ENCODE results near the gene PVALEF.

PVALEF gene

GRCh38 chr17:81187586-81188490 lies 22.5 kb downstream of the PVALEF start:
- no peak overlapping the region for H3K4me3 ChIP-seq (ENCODE audit: low read depth, low read length)
- in situ Hi-C loops (cut with HindIII; ENCODE audit: low sequenced_read_pairs), result loop anchor here (5.0 kb wide), 1 partner anchor 46 kb away; no protein-coding TSS in a partner anchor
- no peak for TF ChIP-seq CTCF (IDR thresholded peaks at IDR 0.05; ENCODE audit: low read depth, low read length, missing control alignments)
- no peak for DNase-seq (ENCODE audit: low read depth)

GRCh38 chr17:81188491-81188840 lies 23.2 kb downstream of the PVALEF start:
- no peak for TF ChIP-seq CTCF (IDR thresholded peaks at IDR 0.05; ENCODE audit: low read depth, low read length, missing control alignments)
- no peak overlapping the region for H3K4me3 ChIP-seq (ENCODE audit: low read depth, low read length)
- no peak for DNase-seq (ENCODE audit: low read depth)
- in situ Hi-C loops (cut with HindIII; ENCODE audit: low sequenced_read_pairs), result loop anchor here (5.0 kb wide), 1 partner anchor 46 kb away; no protein-coding TSS in a partner anchor

DNA sequence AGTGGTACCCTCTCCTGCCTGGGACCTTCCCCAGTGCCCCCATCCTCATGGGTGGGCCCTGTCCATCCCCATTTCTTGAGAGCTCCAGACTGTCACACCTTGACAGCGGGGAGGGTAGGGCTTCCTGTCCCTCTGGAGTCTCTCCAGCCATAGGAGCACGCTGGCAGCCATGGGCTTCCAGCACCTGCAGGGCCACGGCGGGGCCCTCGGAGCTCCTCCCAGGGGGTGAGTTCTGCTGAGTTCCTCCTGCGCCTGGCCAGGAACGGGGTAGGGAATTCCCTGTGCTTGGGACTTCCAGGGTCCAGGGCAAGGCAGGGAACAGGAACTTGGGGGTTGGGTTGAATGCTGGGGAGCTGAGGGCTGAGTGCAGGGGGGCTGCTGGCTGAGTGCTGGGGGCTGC lies 23.7 kb downstream of the PVALEF start:
- H3K4me3 ChIP-seq (ENCODE audit: low read depth, low read length), result no peak overlapping the region
- no peak for TF ChIP-seq CTCF (IDR thresholded peaks at IDR 0.05; ENCODE audit: low read depth, low read length, missing control alignments)
- DNase-seq (ENCODE audit: low read depth), result no peak
- in situ Hi-C loops (cut with HindIII; ENCODE audit: low sequenced_read_pairs), result loop anchor here (5.0 kb wide), 1 partner anchor 47 kb away; no protein-coding TSS in a partner anchor

DNA sequence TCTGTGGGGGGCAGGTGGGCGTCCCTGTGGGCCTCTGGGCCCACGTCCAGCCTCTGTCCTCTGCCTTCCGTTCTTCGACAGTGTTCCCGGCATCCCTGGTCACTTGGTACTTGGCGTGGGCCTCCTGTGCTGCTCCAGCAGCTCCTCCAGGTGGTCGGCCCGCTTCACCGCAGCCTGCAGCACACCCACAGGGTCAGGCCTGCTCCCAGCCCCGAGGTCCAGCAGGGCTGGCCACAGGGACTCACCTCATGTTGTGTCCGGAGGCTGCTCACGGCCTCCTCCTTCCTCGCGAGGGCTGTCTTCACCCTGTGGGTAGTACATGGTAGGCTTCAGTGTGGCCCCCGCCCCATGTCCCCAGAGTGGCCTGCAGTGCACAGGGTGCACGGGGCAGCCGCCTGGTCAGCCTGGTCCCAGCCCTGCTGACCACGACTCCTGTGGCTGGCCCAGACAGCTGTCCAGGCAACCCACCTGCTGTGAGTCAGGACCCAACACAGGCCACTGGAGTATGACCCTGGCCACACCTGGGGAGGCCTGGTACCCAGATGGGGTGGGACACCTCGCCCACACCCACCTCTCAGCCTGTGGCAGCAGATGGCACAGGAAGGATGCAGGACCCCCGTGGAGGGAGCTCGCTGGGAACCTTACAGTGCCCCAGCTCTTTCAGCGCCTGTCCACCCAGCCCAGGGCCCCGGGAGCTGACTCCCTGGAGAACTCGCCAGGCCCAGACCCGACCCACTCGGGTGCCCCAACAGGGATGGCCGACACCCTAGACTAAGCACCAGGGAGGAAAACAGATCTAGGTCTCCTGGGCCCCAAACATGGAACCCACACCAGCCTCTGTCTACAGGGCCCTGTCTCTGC lies 24.6 kb downstream of the PVALEF start:
- no peak overlapping the region for H3K4me3 ChIP-seq (ENCODE audit: low read depth, low read length)
- in situ Hi-C loops (cut with HindIII; ENCODE audit: low sequenced_read_pairs), result loop anchor here (5.0 kb wide), 1 partner anchor 48 kb away; no protein-coding TSS in a partner anchor
- TF ChIP-seq CTCF (IDR thresholded peaks at IDR 0.05; ENCODE audit: low read depth, low read length, missing control alignments), result peak; percentile 22
- DNase-seq (ENCODE audit: low read depth), result no peak

DNA sequence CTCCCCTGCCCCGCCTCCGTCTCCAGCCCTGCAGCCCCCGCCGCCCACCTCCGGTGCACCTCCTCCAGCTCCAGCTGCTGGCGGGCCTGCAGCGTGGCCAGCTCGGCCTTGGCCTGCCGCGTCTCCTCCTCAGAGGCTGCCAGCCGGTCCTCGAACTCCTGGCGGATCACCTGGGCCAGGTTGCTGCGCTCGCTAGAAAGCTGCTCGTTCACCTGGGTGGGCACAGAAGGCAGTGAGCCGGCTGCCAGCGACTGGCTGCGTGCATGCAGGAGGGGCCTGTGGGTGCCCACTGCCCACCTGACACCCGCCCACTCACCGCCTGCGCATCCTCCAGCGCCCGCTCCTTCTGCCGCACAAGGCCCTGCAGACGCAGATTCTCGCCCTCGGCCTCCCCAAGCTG lies 25.3 kb downstream of the PVALEF start:
- TF ChIP-seq CTCF (IDR thresholded peaks at IDR 0.05; ENCODE audit: low read depth, low read length, missing control alignments), result no peak
- in situ Hi-C loops (cut with HindIII; ENCODE audit: low sequenced_read_pairs), result no loop called here
- H3K4me3 ChIP-seq (ENCODE audit: low read depth, low read length), result no peak overlapping the region
- DNase-seq (ENCODE audit: low read depth), result no peak

GRCh38 chr17:81191116-81191515 lies 25.8 kb downstream of the PVALEF start:
- H3K4me3 ChIP-seq (ENCODE audit: low read depth, low read length), result no peak overlapping the region
- TF ChIP-seq CTCF (IDR thresholded peaks at IDR 0.05; ENCODE audit: low read depth, low read length, missing control alignments), result no peak
- in situ Hi-C loops (cut with HindIII; ENCODE audit: low sequenced_read_pairs), result no loop called here
- DNase-seq (ENCODE audit: low read depth), result no peak

Data from astrocyte of the cerebellum (primary cell).